ENCODE results near the gene BCAS4. TPM values are rescaled to one million over a fixed set of nuclear protein-coding genes. Genes with fewer than 3 reads are reported as not detected.

BCAS4 gene
- total and polyA plus RNA-seq, 2 donors (not counting 1 experiment from before 2014, with no cell fraction given), result 14.1 to 33.7 TPM

- no peak overlapping the region for H2AFZ ChIP-seq (ENCODE audit: low read length)
- H3K36me3 ChIP-seq (ENCODE audit: control insufficient read depth, insufficient read depth, low read length), result no peaks in the 10 kb centered on the region
- no peak overlapping the region for H3K27ac ChIP-seq (ENCODE audit: insufficient read depth, low read length)
- no peak overlapping the region for H3K4me2 ChIP-seq (ENCODE audit: extremely low read depth, insufficient read depth, low read length)
- no peak overlapping the region for H3K9ac ChIP-seq (ENCODE audit: insufficient read depth, low read length)
- no peak for TF ChIP-seq EZH2 (IDR thresholded peaks at IDR 0.05; ENCODE audit: low read length, missing control alignments)
- TF ChIP-seq, protein P1, sequence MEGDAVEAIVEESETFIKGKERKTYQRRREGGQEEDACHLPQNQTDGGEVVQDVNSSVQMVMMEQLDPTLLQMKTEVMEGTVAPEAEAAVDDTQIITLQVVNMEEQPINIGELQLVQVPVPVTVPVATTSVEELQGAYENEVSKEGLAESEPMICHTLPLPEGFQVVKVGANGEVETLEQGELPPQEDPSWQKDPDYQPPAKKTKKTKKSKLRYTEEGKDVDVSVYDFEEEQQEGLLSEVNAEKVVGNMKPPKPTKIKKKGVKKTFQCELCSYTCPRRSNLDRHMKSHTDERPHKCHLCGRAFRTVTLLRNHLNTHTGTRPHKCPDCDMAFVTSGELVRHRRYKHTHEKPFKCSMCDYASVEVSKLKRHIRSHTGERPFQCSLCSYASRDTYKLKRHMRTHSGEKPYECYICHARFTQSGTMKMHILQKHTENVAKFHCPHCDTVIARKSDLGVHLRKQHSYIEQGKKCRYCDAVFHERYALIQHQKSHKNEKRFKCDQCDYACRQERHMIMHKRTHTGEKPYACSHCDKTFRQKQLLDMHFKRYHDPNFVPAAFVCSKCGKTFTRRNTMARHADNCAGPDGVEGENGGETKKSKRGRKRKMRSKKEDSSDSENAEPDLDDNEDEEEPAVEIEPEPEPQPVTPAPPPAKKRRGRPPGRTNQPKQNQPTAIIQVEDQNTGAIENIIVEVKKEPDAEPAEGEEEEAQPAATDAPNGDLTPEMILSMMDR (conservative IDR thresholded peaks at IDR 0.05 in 1 of 2, IDR thresholded peaks at IDR 0.05 in 1 of 2; ENCODE audit: low read depth in 1 of 2, low read length in 2 of 2), result no peak
- H3K27me3 ChIP-seq (ENCODE audit: control insufficient read depth, insufficient read depth, low read length), result no peaks in the 10 kb centered on the region
- H3K4me3 ChIP-seq (replicated peaks in 1 of 4; ENCODE audit: control extremely low read depth in 1 of 4, insufficient read depth in 1 of 4, low read depth in 3 of 4, low read length in 4 of 4), result no peak overlapping the region
- no peaks in the 10 kb centered on the region for H3K79me2 ChIP-seq (ENCODE audit: control insufficient read depth, insufficient read depth, low read length)
- H3K9me3 ChIP-seq (ENCODE audit: control insufficient read depth, insufficient read depth, low read depth, low read length), result no peaks in the 10 kb centered on the region
- no peaks in the 10 kb centered on the region for H4K20me1 ChIP-seq (ENCODE audit: control insufficient read depth, extremely low read depth, insufficient read depth, low read length)
- no peak for DNase-seq (ENCODE audit: low read depth in 2 of 2)
- no peaks in the 10 kb centered on the region for H3K4me1 ChIP-seq (ENCODE audit: control insufficient read depth, extremely low read depth, insufficient read depth, low read length)
Observed at GRCh38 chr20:50874758-50875665, 80.2 kb downstream of the BCAS4 start.

GRCh38 chr20:50876063-50876685 lies 81.3 kb downstream of the BCAS4 start:
- Histone ChIP-seq H3K4me1 (ENCODE audit: control insufficient read depth, extremely low read depth, insufficient read depth, low read length) (no peaks in the 10 kb centered on the region), H3K27me3 (ENCODE audit: control insufficient read depth, insufficient read depth, low read length) (no peaks in the 10 kb centered on the region)
- no peak for DNase-seq (ENCODE audit: low read depth in 2 of 2)

GRCh38 chr20:50876816-50877215 lies 82.0 kb downstream of the BCAS4 start:
- Histone ChIP-seq H3K4me3 (replicated peaks in 1 of 4; ENCODE audit: control extremely low read depth in 1 of 4, insufficient read depth in 1 of 4, low read depth in 3 of 4, low read length in 4 of 4) (no peak overlapping the region), H3K4me2 (ENCODE audit: extremely low read depth, insufficient read depth, low read length) (no peak overlapping the region), H3K27me3 (ENCODE audit: control insufficient read depth, insufficient read depth, low read length) (no peaks in the 10 kb centered on the region), H4K20me1 (ENCODE audit: control insufficient read depth, extremely low read depth, insufficient read depth, low read length) (no peaks in the 10 kb centered on the region), H3K79me2 (ENCODE audit: control insufficient read depth, insufficient read depth, low read length) (no peaks in the 10 kb centered on the region), H3K9ac (ENCODE audit: insufficient read depth, low read length) (no peak overlapping the region), H3K4me1 (ENCODE audit: control insufficient read depth, extremely low read depth, insufficient read depth, low read length) (no peaks in the 10 kb centered on the region), H3K36me3 (ENCODE audit: control insufficient read depth, insufficient read depth, low read length) (no peaks in the 10 kb centered on the region), H2AFZ (ENCODE audit: low read length) (no peak overlapping the region), H3K27ac (ENCODE audit: insufficient read depth, low read length) (no peak overlapping the region), H3K9me3 (ENCODE audit: control insufficient read depth, insufficient read depth, low read depth, low read length) (no peaks in the 10 kb centered on the region)
- TF ChIP-seq, protein P1 (conservative IDR thresholded peaks at IDR 0.05 in 1 of 2, IDR thresholded peaks at IDR 0.05 in 1 of 2; ENCODE audit: low read depth in 1 of 2, low read length in 2 of 2), result no peak
- no peak for DNase-seq (ENCODE audit: low read depth in 2 of 2)

More at GRCh38 chr20:50876063-50876685, 81.3 kb downstream of the BCAS4 start:
- no peak overlapping the region for H2AFZ ChIP-seq (ENCODE audit: low read length)
- H3K36me3 ChIP-seq (ENCODE audit: control insufficient read depth, insufficient read depth, low read length), result no peaks in the 10 kb centered on the region
- no peak overlapping the region for H3K4me2 ChIP-seq (ENCODE audit: extremely low read depth, insufficient read depth, low read length)
- no peak overlapping the region for H3K9ac ChIP-seq (ENCODE audit: insufficient read depth, low read length)
- no peaks in the 10 kb centered on the region for H3K9me3 ChIP-seq (ENCODE audit: control insufficient read depth, insufficient read depth, low read depth, low read length)
- H4K20me1 ChIP-seq (ENCODE audit: control insufficient read depth, extremely low read depth, insufficient read depth, low read length), result no peaks in the 10 kb centered on the region
- TF ChIP-seq EZH2 (IDR thresholded peaks at IDR 0.05; ENCODE audit: low read length, missing control alignments), result no peak
- TF ChIP-seq, protein P1 (conservative IDR thresholded peaks at IDR 0.05 in 1 of 2, IDR thresholded peaks at IDR 0.05 in 1 of 2; ENCODE audit: low read depth in 1 of 2, low read length in 2 of 2), result no peak
- H3K79me2 ChIP-seq (ENCODE audit: control insufficient read depth, insufficient read depth, low read length), result no peaks in the 10 kb centered on the region
- no peak overlapping the region for H3K4me3 ChIP-seq (replicated peaks in 1 of 4; ENCODE audit: control extremely low read depth in 1 of 4, insufficient read depth in 1 of 4, low read depth in 3 of 4, low read length in 4 of 4)
- no peak overlapping the region for H3K27ac ChIP-seq (ENCODE audit: insufficient read depth, low read length)

Measured in fibroblast of lung (primary cell).